Stimulated activated CD8-positive, alpha-beta memory T cell treated with anti-CD3 and anti-CD28 coated beads, Interleukin-7, amount 100 ng/mL, for 1 hour (primary cell): ENCODE results near the gene LRRTM4.
"Not testable (repeated sequence)": the region's sequence is repeated elsewhere in the genome, so short reads cannot be mapped to it uniquely, and the experiment has no call there.

Source experiments
- DNase-seq, 2 donors: peaks; one replicate each; pipeline ENCODE4 v3.0.0-alpha.2; 2020; ENCODE audit warnings: low read depth in 2 of 2

LRRTM4 gene

GRCh38 chr2:77086051-77086450 is 436.1 kb downstream of the LRRTM4 start:
- no peak for DNase-seq

DNA sequence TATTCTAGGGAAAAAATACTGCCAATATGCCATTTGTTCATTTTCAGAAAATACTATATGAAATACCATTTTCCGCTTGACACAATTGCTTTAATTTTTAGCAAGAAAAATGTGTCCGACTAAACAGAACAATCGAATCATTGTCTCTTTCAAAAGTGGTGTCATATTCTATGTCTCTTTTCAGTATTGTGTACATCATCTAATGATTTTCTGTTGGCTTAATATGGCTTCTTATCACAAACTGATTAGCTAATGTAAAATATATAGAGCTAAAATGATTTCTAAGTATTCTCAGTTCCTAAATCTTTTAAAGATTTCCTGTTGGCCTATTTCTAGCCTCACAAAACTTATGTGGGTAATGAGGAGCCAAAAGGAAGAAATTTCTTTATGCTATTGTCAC is 436.6 kb downstream of the LRRTM4 start:
- no peak for DNase-seq

DNA sequence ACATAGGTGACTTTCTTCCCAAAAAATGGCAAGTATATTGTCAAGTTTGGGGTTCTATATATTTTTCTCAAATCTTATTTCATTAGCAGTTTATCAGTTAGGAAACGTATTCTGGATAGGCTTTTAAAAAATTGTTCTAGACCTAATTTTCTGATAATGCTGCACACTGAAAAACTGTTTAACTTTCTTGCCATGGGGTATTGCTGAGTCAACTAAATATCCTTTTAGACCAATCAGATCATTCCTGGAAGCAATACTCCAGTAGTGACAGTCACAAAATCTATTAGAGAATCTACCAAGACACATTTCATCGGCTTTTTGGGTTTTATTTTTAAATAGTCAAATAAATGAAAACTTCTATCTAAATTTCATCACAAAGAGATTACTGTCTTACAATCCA is 440.6 kb downstream of the LRRTM4 start:
- DNase-seq, result no peak

DNA sequence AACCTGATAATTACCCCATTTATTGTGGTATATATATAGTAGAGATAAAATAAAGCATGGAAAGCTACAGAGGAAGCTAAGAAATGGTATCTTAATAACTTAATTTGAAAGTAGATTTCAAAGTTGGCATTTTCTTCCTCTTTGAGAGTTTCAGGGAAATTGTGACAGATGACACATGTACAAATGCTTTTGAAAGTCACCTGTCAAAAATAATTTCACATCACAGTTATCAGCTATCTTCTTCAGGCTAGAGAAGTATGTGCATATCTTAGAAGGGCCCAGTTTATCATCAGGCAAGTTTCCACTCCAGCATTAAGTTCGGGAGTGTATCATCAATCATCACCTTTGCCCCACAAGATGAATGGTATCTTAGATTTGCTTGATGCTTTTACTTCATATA is 457.9 kb downstream of the LRRTM4 start:
- DNase-seq, result no peak

GRCh38 chr2:77054938-77055337 is 467.2 kb downstream of the LRRTM4 start:
- no peak for DNase-seq

- no peak for DNase-seq
Measured at GRCh38 chr2:77046339-77046738, 475.8 kb downstream of the LRRTM4 start.

DNA sequence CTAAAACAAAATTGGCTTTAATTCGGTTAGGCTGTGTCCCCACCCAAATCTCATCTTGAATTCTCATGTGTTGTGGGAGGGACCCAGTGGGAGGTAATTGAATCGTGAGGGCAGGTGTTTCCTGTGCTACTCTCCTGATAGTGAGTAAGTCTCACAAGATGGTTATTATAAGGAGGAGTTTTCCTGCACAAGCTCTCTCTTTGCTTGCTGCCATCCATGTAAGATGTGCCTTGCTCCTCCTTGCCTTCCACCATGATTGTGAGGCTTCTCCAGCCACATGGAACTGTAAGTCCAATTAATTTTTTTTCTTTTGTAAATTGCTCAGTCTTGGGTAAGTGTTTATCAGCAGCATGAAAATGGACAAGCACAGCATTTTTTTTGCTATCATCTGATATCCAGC is 476.7 kb downstream of the LRRTM4 start:
- DNase-seq, result not testable (repeated sequence)

GRCh38 chr2:77034445-77034844 is 487.7 kb downstream of the LRRTM4 start:
- no peak for DNase-seq

GRCh38 chr2:77029237-77029636 is 492.9 kb downstream of the LRRTM4 start:
- not testable (repeated sequence) for DNase-seq

GRCh38 chr2:77028032-77028600 is 494.1 kb downstream of the LRRTM4 start:
- DNase-seq, result no peak

GRCh38 chr2:77025714-77026113 is 496.5 kb downstream of the LRRTM4 start:
- no peak for DNase-seq

GRCh38 chr2:77021161-77021560 is 501.0 kb downstream of the LRRTM4 start:
- no peak for DNase-seq

- no peak for DNase-seq
Measured at GRCh38 chr2:77018219-77018618, 504.0 kb downstream of the LRRTM4 start.

DNA sequence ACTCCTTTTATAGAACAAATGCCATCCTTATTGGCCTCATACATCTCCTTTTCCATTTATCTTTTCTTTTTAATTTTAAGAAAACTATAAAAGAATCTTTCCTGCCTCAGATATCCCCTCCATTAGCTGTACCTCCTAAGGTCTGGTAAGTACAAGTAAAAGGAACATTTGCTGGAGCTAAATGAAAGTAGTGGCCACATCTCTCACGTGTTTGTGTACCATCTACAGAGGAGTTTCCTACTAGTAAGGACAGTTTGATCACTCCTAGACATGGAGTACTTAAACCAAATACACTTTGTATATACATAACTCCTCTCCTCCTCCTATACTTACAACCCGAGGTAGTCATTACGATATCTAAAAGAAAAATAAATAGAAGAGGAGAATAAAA is 504.8 kb downstream of the LRRTM4 start:
- no peak for DNase-seq

GRCh38 chr2:77016443-77017354 is 505.5 kb downstream of the LRRTM4 start:
- DNase-seq, result no peak

GRCh38 chr2:77013953-77014352 is 508.2 kb downstream of the LRRTM4 start:
- DNase-seq, result no peak

GRCh38 chr2:77013457-77013856 is 508.7 kb downstream of the LRRTM4 start:
- DNase-seq, result no peak

DNA sequence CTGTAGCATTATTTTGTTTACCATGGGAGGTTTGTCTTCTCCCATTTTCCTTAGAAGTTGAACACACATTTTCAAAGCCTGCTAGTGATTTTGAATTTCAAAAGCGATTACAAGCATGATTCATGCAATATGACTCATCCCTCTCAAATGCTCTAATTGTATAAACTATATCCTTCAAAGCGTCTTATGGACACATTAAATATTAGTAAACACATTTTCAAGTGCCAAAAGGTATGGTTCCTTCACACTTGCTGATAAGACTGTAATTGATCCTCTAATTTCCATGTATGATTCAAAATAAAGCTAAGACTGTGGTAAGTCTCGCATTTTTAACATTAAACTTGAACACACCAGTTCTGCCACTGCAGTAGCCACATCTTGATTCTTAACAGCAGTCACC is 512.9 kb downstream of the LRRTM4 start:
- DNase-seq, result no peak

GRCh38 chr2:77008853-77009252 is 513.3 kb downstream of the LRRTM4 start:
- no peak for DNase-seq

GRCh38 chr2:77007686-77008085 is 514.5 kb downstream of the LRRTM4 start:
- no peak for DNase-seq

- DNase-seq, result no peak
Measured at GRCh38 chr2:77005522-77005921, 516.7 kb downstream of the LRRTM4 start.

DNA sequence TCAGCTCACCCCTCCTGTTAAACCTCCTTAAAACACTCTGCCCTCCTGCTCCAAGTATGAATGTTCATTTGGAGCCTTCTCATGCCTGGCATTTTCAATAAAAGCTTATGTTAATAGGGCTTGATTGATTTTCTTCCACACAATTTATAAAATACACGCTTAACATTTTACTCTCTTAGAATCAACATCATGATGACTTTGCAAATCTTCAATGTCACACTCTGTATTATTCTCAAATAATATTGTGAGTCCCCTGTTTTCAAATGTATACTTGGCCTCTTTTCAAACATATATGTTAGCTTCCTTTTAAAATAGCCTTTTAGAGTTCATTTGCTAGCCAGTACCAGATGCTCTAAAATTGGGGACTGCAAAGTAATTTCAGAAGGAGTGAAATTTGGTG is 520.3 kb downstream of the LRRTM4 start:
- no peak for DNase-seq

DNA sequence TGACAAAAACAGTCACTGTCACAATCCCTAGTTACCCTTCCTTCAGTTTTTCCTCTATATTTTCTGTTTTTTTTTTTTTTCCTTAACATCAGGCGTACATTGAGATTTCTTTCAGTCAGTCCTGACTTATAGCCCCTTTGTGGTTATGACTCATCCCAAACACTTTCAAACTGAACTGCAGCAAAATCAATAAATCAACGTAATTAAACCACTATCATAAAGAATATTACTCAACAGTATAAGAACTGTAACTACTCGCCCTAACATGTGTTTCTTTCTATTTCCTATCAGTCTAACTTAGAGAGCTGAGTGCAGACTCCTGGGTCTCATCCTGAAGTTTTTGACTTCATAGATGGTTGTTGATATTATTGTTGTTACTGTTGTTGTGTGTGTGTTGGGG is 523.5 kb downstream of the LRRTM4 start:
- no peak for DNase-seq
